Suprapubic skin (tissue), 2 donors: Measurements from ENCODE around the gene GRK5.

Experiments used
- EP300 ChIP-seq: sonication (generic); formaldehyde crosslinking; IDR thresholded peaks from one replicate; pipeline ENCODE4 v1.6.1; 2017; ENCODE audit warnings: antibody characterized with exemption
- POLR2A ChIP-seq, 2 donors: fragments of 450-650 bp; IDR thresholded peaks; one replicate each; pipeline ENCODE4 v1.6.1; 2017; ENCODE audit warnings: antibody characterized with exemption in 2 of 2, mild to moderate bottlenecking in 2 of 2, moderate library complexity in 2 of 2

- TF ChIP-seq POLR2A (IDR thresholded peaks at IDR 0.05) (no peak), EP300 (no peak)
Observed at GRCh38 chr10:119248184-119248583, 40.8 kb downstream of the GRK5 start.
